Stimulated activated CD4-positive, alpha-beta T cell treated with anti-CD3 and anti-CD28 coated beads, Interleukin-15, amount 100 ng/mL, for 1 hour (primary cell): ENCODE measurements around the gene KCNA1.

ENCODE experiments used
- DNase-seq, 2 donors: peaks; one replicate each; pipeline ENCODE4 v3.0.0-alpha.2; 2020; ENCODE audit warnings: low read depth in 1 of 2, low spot score in 1 of 2

Gene KCNA1

DNA sequence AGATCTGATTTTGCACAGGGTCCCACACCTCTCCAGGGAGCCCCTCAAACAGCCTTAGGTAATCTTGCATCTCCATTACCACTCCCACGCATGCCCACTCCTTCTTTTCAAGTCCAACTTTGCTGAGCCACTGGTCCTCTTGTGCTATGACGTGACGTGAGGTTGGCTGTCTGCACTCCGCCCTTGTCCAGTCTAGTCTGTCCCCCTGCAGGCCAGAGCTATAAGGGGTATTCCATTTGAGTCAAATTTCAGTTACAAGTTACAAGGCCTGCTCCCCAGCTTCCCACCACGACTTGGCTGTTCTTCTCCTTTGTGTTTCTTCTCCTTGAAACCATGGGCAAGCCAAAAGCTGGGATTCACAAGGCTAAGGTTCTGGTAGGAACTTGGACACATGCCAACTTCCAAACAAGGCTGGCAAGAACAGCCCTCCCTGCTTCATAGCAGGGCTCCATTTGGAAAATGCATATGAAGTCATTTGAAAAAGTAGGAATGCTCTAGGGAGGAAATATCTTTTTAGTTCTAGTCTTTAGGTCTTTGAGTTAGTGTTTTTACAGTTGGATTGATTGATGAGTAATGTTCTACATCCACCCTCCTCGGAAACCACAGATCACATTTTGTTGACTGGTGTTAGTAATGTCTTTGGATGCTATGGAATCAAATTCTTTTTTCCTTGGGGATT lies 49.1 kb downstream of the KCNA1 start:
- no peak for DNase-seq

GRCh38 chr12:4959381-4959780 lies 49.7 kb downstream of the KCNA1 start:
- no peak for DNase-seq

- DNase-seq, result no peak
These were observed 50.3 kb downstream of the KCNA1 start for GRCh38 chr12:4960030-4960429.

GRCh38 chr12:4960547-4960946 lies 50.8 kb downstream of the KCNA1 start:
- DNase-seq, result no peak

- DNase-seq, result no peak
These were observed 51.6 kb downstream of the KCNA1 start for GRCh38 chr12:4961311-4961710.

- no peak for DNase-seq
These were observed 53.1 kb downstream of the KCNA1 start for GRCh38 chr12:4962539-4963486.
